Measurements from ENCODE around the gene PRKCA.

DNA sequence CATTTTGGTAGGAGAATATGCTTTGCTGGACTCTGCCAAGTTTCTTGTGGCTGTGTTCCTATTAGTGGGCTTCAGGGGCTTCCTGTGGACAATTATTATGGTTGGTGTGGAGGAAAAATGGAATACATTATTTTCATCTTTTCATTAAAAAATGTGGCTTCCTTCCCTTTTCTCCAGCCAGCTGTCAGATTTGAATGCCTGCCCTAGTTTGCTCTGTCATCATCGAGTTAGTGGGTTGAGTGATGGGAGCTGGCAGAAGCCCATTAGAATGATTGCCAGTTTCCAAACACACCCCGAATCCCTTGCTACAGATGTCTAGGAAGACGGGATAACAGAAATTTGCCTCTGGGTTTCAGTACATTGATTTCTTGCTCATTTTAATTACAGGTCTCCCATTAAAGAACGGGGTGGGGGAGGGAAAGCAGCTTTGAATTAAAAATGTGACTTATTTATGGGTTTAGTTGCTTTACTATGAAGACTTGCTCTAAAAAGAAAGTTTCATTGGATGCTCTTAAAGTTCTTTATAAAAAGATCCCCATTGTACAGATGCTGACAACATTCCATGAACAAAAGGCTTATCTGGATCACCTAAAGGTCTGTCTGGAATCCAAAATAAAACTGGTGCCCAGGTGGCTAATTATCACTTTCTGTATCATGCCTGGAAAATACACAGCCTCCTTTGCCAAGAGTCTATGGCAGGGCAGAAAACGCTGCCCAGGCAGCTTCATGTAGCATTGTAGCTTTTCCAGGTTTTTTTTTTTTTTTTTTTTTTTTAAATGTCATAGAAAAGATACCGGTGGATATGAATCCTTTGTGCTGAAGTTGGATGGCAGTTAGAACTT is 103.6 kb downstream of the PRKCA start:
- TF ChIP-seq, protein P1, sequence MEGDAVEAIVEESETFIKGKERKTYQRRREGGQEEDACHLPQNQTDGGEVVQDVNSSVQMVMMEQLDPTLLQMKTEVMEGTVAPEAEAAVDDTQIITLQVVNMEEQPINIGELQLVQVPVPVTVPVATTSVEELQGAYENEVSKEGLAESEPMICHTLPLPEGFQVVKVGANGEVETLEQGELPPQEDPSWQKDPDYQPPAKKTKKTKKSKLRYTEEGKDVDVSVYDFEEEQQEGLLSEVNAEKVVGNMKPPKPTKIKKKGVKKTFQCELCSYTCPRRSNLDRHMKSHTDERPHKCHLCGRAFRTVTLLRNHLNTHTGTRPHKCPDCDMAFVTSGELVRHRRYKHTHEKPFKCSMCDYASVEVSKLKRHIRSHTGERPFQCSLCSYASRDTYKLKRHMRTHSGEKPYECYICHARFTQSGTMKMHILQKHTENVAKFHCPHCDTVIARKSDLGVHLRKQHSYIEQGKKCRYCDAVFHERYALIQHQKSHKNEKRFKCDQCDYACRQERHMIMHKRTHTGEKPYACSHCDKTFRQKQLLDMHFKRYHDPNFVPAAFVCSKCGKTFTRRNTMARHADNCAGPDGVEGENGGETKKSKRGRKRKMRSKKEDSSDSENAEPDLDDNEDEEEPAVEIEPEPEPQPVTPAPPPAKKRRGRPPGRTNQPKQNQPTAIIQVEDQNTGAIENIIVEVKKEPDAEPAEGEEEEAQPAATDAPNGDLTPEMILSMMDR (IDR thresholded peaks at IDR 0.05) = no peak
- TF ChIP-seq, protein P2, sequence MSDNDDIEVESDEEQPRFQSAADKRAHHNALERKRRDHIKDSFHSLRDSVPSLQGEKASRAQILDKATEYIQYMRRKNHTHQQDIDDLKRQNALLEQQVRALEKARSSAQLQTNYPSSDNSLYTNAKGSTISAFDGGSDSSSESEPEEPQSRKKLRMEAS (CRISPR knock-in tag; IDR thresholded peaks at IDR 0.05) = no peak
- TF ChIP-seq ESRRA (CRISPR knock-in tag; IDR thresholded peaks at IDR 0.05; ENCODE audit: borderline replicate concordance) = no peak
- TF ChIP-seq, protein P3, sequence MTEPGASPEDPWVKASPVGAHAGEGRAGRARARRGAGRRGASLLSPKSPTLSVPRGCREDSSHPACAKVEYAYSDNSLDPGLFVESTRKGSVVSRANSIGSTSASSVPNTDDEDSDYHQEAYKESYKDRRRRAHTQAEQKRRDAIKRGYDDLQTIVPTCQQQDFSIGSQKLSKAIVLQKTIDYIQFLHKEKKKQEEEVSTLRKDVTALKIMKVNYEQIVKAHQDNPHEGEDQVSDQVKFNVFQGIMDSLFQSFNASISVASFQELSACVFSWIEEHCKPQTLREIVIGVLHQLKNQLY (CRISPR knock-in tag; IDR thresholded peaks at IDR 0.05) = no peak
- no peak for TF ChIP-seq ELF4 (CRISPR knock-in tag; IDR thresholded peaks at IDR 0.05; ENCODE audit: low read depth)
- TF ChIP-seq, protein P4, sequence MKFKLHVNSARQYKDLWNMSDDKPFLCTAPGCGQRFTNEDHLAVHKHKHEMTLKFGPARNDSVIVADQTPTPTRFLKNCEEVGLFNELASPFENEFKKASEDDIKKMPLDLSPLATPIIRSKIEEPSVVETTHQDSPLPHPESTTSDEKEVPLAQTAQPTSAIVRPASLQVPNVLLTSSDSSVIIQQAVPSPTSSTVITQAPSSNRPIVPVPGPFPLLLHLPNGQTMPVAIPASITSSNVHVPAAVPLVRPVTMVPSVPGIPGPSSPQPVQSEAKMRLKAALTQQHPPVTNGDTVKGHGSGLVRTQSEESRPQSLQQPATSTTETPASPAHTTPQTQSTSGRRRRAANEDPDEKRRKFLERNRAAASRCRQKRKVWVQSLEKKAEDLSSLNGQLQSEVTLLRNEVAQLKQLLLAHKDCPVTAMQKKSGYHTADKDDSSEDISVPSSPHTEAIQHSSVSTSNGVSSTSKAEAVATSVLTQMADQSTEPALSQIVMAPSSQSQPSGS (CRISPR knock-in tag; IDR thresholded peaks at IDR 0.05; ENCODE audit: borderline replicate concordance, low read depth) = no peak
- no peak for TF ChIP-seq IRF2 (CRISPR knock-in tag; IDR thresholded peaks at IDR 0.05; ENCODE audit: borderline replicate concordance, low read depth)
- TF ChIP-seq ZNF423 (CRISPR knock-in tag; IDR thresholded peaks at IDR 0.05) = no peak

Measured in WTC11 (cell line).